TTC549 (cell line): ENCODE results near the gene NOX4.

Experiments
- FAIRE-seq: peaks from 2 replicates; lab custom pipeline; 2012; peaks lifted over from hg19 to GRCh38; lab: Jason Lieb, UNC

The NOX4 gene

GRCh38 chr11:89490981-89491690, at the start of gene NOX4:
Gene NOX4 (minus strand): TSS chr11:89491375. CDS start chr11:89491246, 129 bp downstream.
- FAIRE-seq: no peak

GRCh38 chr11:89540826-89541225, 49.7 kb upstream of the NOX4 start:
- FAIRE-seq: no peak

GRCh38 chr11:89537936-89538335, 46.8 kb upstream of the NOX4 start:
- no peak for FAIRE-seq

GRCh38 chr11:89536926-89537325, 45.8 kb upstream of the NOX4 start:
- no peak for FAIRE-seq

GRCh38 chr11:89535221-89535620, 44.0 kb upstream of the NOX4 start:
- no peak for FAIRE-seq

- FAIRE-seq: no peak
Observed at GRCh38 chr11:89529626-89530380, 38.6 kb upstream of the NOX4 start.

- no peak for FAIRE-seq
Observed at GRCh38 chr11:89521792-89522191, 30.6 kb upstream of the NOX4 start.

GRCh38 chr11:89521294-89521693, 30.1 kb upstream of the NOX4 start:
- no peak for FAIRE-seq

GRCh38 chr11:89516496-89516895, 25.3 kb upstream of the NOX4 start:
- no peak for FAIRE-seq

GRCh38 chr11:89508544-89508943, 17.4 kb upstream of the NOX4 start:
- FAIRE-seq: no peak

- no peak for FAIRE-seq
Observed at GRCh38 chr11:89504270-89504669, 13.1 kb upstream of the NOX4 start.

GRCh38 chr11:89503422-89503821, 12.2 kb upstream of the NOX4 start:
- FAIRE-seq: no peak

GRCh38 chr11:89502301-89502700, 11.1 kb upstream of the NOX4 start:
- no peak for FAIRE-seq

- no peak for FAIRE-seq
Observed at GRCh38 chr11:89500336-89500735, 9.2 kb upstream of the NOX4 start.

- no peak for FAIRE-seq
Observed at GRCh38 chr11:89498845-89499448, 7.8 kb upstream of the NOX4 start.

GRCh38 chr11:89495951-89496350, 4.8 kb upstream of the NOX4 start:
- no peak for FAIRE-seq

- no peak for FAIRE-seq
Observed at GRCh38 chr11:89493431-89493830, 2.3 kb upstream of the NOX4 start.

- no peak for FAIRE-seq
Observed at GRCh38 chr11:89490602-89490980, 584 bp downstream of the NOX4 start.

GRCh38 chr11:89489930-89490329, 1.2 kb downstream of the NOX4 start:
- no peak for FAIRE-seq

GRCh38 chr11:89487016-89487415, 4.2 kb downstream of the NOX4 start:
- no peak for FAIRE-seq

GRCh38 chr11:89484896-89485295, 6.3 kb downstream of the NOX4 start:
- FAIRE-seq: no peak

GRCh38 chr11:89477175-89477574, 14.0 kb downstream of the NOX4 start:
- FAIRE-seq: no peak

- no peak for FAIRE-seq
Observed at GRCh38 chr11:89463266-89463780, 27.9 kb downstream of the NOX4 start.
